DLD1 (cell line): ENCODE data around the gene ATP1B3.
"Not testable (repeated sequence)": the region's sequence is repeated elsewhere in the genome, so short reads cannot be mapped to it uniquely, and the experiment has no call there.

ENCODE experiments used
- in situ Hi-C: cut with HindIII; loops from 2 replicates; pipeline ENCODE4 v1.10.0; 2017; ENCODE audit warnings: low sequenced_read_pairs

Gene ATP1B3

DNA sequence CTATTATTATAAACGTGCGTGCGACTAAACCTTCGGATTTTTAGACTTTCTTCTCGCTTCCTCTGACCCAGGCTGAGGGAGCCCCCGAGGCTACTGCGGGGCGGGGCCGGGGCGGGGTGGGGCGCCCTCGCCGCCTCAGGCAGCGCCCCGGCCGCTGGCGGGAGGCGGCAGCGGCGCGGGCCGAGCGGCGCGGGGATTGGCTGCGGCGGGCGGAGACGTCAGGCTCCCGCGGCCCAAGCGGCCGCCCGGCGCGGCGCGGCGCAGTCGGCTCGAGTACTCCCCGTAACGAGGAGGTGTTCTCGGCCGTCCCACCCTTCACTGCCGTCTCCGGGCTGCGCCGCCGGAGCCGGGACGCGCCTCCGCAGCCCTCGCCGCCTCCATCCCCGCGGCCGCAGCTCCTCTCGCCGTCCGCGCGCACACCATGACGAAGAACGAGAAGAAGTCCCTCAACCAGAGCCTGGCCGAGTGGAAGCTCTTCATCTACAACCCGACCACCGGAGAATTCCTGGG is at the start of gene ATP1B3:
Gene ATP1B3, plus strand, starts transcription at position 263 of the 510 bp plus-strand sequence. Its CDS starts 159 bp downstream, at position 422.
- in situ Hi-C loops: no loop called here

- in situ Hi-C loops: no loop called here
Measured at GRCh38 chr3:141828487-141828886, 48.0 kb upstream of the ATP1B3 start.

- in situ Hi-C loops: no loop called here
Measured at GRCh38 chr3:141828890-141829289, 47.6 kb upstream of the ATP1B3 start.

GRCh38 chr3:141830508-141830907 is 45.9 kb upstream of the ATP1B3 start:
- in situ Hi-C loops: no loop called here

DNA sequence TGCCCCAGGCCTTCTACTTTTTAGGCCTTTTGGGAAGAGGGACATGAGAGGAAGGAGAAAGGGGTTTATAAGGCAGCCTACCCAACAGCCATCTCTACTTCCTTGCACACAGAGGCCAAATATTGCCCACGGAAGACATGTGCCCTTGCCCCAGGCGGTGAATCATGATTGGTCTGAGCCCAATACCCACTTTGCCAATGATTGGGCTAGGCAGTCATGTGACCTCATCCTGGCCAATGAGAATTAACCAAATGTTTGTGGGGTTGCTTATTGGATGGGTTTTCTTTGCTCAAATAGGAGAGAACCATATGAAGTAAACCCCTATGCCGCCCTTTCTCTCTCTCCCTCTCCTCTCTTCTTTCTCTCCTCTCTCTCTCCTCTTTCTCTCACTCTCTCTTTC is 42.2 kb upstream of the ATP1B3 start:
- in situ Hi-C loops: no loop called here

DNA sequence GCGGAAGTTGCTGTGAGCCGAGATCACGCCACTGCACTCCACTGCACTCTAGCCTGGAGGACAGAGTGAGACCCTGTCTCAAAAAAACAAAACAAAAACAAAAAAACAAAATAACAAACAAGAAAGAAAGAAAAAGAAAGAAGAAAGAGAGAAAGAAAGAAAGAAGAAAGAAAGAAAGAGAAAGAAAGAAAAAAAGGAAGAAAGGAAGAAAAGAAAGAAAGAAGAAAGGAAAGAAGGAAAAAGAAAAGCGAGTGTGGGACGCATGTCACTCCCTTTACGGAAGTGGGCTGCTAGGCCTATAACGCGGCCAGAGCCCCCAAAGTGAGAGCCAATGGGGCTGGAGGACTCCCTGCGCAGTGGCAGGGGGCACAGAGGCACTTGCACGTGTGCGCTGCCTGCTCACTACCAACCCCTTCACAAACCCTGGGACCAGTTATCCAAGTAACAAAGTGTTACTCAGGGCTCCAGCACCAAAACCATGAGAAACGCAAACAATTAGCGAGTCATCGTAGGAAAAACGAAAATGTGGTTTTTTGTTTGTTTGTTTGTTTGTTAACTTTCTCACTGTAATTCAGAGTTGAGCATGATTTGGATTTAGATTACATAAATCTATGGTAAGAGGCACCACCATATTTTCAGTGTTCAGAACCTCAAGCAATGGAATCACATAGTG is 40.8 kb upstream of the ATP1B3 start:
- in situ Hi-C loops: no loop called here

DNA sequence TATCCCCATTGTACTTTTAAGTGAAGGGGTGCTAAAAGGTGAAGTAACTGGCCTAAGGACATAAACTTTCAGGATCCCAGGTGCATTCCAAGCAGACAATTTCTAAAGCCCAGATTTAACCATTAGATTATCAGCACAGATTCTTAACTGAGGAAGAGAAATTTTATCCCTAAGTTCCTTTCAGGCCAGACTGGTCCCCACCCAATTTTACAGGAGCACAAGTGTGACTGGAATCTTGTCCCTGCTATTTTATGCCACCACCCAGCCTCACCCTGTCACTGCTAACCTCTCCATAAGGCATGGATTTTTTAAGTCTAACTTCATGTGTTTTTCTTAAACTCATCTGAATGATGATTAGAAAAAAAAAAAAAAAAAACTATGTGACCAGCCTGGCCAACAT is 37.1 kb upstream of the ATP1B3 start:
- in situ Hi-C loops: no loop called here

GRCh38 chr3:141840737-141841544 is 35.5 kb upstream of the ATP1B3 start:
- in situ Hi-C loops: no loop called here

DNA sequence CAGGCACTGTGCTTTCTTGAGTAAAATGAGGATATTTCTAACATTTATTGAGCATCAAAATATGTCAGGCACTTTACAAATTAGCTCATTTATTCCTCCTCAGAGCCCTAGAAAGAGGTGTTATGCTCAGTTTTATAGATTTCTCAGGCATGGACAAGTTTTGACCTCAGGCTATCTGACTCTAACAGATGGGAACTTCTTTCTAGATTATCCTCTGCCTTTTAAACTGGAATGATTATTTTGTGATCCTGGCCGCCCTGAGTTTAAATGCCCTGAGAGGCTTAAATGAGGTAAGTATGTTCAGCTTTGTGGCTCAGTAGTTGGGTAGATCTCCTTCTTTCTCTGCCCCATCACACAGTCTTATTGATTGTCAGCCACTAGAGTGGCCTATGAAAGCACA is 32.3 kb upstream of the ATP1B3 start:
- in situ Hi-C loops: no loop called here

GRCh38 chr3:141844812-141845211 is 31.6 kb upstream of the ATP1B3 start:
- in situ Hi-C loops: no loop called here

DNA sequence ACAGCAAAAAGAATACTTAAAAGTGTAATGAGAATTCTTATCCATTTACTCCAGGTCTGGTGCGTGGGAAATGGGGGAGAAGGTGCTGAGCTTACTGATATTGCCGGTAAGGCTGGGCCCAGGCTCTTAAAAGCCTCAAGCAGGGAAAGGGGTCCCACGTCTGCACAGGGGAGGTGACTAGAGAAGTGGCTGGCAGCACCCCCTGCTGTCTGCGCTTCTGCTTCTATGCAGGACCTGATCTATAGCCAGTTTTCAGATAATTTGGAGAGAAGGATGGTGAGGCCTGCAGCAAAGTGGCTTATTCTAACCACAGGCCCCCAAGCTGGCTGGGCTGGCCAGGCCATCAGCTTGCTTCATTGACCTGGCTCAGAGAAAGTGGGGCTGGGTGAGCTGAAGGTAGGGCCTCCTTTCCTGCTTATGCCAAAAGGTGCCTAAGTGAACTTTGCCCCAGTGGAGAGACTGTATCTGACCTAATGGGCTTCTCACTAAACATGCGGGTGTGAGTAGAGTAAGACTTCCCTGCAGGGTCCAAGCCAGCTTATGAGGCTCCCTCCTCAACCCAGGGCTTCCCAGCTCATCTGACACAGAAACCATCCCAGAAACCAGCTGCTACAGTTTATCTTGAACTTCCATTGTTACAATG is 30.9 kb upstream of the ATP1B3 start:
- in situ Hi-C loops: no loop called here

GRCh38 chr3:141846050-141846433 is 30.4 kb upstream of the ATP1B3 start:
- in situ Hi-C loops: no loop called here

DNA sequence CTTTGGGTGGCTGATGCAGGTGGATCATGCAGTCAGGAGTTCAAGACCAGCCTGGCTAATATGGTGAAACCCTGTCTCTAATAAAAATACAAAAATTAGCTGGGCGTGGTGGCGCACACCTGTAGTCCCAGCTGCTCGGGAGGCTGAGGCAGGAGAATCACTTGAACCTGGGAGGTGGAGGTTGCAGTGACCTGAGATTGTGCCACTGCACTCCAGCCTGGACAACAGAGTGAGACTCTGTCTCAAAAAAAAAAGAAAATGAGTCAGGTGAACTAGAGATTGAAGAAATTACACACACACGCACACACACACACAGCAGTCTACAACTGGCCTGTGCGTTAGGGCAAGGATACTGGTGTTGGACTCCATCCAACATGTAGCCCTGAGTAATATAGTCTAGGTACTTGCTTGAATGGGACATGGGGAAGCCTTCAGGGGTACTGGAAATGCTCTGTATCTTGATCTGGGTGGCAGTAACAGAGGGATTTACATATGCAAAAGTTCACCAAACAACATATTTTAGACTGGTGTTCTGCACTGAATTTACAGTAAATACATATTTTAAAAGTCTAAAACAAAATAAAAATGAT is 28.2 kb upstream of the ATP1B3 start:
- in situ Hi-C loops: not testable (repeated sequence)

DNA sequence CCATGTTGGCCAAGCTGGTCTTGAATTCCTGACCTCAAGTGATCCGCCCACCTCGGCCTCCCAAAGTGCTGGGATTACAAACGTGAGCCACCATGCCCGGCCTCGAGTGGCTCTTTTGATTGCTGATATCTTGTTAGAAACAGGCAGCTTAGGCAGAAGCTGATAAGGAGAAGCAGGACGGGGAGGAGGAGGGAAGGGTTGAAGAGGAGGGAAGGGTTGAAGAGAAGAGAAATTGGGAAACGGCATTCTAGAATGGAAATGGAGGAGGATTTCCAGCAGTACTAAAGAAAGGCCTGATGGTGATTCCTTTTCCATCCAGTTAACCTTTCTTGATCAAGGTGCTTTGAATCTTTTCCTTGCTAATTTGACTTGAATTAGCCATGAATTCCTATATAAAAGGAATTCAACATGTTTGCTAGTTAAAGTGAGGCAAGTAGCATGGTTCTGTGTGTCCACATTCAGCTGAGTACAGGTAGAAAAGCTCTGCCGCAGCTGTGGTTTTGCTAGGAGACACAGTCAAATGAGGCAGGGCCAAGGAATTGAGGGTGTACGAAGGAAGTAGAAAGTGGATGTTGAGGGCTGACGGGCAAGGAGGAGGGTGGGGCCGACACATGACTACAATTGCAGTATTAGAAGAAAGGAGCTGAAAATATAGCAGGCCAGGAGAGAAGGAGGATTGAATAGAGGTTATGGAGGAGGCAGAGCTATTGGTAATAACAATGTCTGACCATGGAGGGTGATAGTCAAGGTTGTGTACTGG is 27.2 kb upstream of the ATP1B3 start:
- in situ Hi-C loops: no loop called here

DNA sequence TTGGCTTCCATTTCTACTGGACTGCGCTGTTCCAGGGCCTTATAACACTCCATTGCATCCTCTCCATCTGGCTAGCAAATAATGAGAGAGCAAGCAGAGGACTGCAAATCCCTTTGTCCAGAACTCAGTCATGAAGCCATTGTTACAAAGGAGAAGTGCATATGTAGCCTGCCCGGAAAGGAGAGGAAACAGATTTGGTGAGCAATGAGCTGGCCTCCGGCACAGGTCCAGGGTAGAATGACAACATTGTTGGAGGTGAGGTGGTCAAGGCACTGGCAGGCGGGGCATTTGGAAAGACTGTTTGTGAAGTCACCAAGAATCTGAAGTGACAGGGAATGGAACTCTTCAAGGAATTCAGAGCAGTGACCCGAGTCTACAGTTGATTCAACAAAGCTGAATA is 25.0 kb upstream of the ATP1B3 start:
- in situ Hi-C loops: no loop called here

DNA sequence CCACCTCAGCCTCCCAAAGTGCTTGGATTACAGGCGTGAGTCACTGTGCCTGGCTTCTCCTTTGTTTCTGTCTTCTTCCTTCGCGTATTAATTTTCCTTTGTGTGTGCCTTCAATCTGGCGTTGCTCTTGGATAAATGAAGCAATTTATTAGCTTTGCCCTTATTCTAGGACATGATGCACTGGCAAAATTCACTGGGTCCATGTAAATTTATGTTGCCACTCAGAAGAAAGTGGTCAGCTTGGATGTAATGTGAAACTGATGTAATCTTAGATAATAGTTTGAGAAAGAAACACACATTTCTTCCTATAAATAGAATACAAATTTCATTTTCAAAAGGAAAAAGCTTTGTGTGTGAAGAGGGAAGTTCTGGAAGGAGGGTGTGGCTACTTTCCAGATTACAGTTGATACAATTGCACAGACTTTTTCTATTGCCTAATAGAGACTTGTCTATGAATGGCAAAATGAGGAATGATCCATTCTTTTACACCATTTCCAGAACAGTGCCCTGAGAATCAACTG is 23.3 kb upstream of the ATP1B3 start:
- in situ Hi-C loops: no loop called here

DNA sequence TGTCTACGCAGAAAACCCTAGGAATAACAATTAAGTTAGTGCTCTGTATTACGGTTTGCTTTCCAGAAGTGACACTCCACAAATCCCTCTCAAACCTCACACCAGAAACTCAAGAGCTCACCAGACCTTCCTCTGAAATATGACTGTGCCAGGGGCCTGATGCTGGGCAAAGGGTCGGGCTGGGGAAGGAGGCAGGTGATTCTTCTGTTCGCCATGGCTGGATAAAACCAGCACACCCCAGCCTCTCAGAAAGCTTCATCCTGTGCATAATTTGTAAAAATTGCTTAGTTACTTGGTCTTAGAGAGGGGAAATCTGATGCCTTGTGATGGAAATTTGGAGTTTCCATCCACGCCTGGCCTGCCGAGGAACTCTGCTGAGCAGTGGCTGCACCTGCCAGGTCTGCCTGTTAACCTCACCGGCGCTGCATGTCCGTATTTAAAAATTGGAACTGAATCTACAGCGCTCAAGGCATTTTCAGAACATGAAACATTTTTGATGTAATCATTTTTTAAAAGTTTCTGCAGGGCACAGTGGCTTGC is 22.7 kb upstream of the ATP1B3 start:
- in situ Hi-C loops: no loop called here

- in situ Hi-C loops: no loop called here
Measured at GRCh38 chr3:141854599-141854998, 21.8 kb upstream of the ATP1B3 start.

GRCh38 chr3:141858312-141858711 is 18.1 kb upstream of the ATP1B3 start:
- in situ Hi-C loops: no loop called here

DNA sequence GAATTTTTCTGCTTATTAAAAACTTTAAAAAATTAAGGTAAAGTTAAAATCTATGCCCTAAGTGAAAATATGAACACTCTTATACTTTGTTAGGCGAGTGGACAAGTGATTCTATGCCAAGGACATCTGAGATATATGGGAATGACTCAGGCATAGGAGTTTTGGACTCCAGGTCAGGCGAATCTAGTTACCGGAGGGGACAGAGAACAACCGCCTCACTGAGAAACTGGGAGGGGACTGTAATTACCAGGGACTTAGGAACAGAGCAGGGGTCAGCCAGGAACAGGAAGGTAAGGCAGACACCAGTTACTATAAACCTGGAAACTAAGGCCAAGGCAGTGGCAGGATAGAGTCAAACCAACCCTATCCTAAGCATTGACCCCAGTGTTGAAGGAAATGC is 16.8 kb upstream of the ATP1B3 start:
- in situ Hi-C loops: no loop called here
